Central memory CD4-positive, alpha-beta T cell (primary cell): ENCODE data around the gene SCGB2A2.

ENCODE experiments used
- DNase-seq: peaks from one replicate; pipeline ENCODE4 v3.0.0; 2022
- total RNA-seq, 3 experiments: gene quantifications; one replicate each; lab custom pipeline; 2026; lab: John Stamatoyannopoulos, UW

Gene SCGB2A2
- total RNA-seq, result 0 to 0.04 (median 0) reads per million in 3 experiments

DNA sequence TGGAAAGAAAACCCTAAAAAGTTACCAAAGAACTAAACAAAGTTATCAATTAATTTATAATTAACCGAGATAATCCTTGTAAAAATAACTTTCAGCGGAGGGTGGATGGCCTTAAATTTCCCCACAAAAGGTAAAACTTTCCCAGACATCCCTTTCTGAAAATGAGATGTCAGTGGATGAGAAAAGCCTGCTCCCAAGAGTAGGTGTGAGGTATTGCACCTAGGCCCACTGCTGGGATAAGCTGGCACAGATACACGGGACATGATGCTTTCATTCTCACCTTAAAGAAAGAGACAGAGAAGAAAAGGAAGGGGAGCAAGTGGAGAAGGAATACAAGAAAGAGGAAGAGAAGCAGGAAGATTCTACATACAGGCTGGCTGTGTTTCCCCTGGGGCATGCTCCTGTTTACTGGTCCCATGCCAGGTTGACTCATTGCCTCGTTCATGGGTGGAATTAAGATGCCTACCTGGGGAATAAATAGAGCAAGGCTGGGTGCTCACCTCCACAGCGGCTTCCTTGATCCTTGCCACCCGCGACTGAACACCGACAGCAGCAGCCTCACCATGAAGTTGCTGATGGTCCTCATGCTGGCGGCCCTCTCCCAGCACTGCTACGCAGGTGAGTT lies at the start of gene SCGB2A2:
TSS of gene SCGB2A2 (plus strand) at position 505 of the 625 bp plus-strand sequence. CDS start at position 564, 59 bp downstream.
- DNase-seq, result no peak

DNA sequence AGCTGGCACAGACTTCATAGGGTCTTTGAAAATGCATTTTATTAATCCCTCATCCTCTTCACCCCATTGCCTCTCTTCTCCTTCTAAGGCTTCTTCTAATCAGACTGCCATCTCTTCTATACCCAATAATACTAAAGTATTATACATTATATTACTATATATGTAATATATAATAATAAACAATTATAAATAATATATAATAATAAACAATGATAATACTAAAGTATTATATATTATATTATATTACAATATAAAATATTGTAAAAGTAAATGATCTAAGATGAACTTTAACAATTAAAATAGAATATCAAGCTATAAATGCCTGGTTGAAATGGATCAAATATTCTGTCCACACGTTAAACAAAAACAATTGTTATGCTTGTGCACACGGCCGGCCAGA lies 48.5 kb upstream of the SCGB2A2 start:
- DNase-seq, result no peak

DNA sequence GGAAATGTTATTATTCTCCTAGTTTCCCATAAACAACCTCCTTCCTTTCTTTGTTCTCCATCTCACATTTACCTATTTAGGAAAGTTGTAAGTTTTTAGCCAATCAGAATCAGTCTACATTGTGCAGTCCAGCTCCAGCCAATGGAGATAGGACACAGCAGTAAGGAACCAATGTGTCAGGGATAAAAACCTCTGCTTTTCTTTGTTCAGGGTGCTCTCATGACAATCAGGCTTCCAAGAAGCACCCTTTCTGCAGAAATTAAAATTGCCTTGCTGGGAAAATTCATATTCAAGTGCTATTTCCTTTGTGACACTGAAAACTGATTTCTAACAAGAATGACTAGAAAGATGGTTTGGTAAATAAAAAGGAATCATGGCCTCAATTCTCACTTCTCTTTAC lies 46.9 kb upstream of the SCGB2A2 start:
- no peak for DNase-seq

DNA sequence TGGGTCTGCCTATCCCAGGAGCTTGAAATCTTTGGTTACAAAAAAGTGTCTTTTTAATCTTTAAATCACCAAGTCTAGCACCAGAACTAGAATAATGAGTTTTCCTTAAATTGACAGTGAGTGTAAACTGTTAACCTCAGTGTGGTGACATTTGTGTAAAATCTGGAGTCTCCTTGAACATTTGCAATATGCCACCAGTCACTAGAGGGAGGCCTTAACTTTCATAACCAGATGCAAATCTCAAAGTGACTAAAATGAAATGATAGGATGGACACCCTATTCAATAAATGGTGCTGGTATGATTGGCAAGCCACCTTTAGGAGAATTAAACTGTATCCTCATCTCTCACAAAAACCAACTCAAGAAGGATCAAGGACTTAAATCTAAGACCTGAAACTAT lies 36.2 kb upstream of the SCGB2A2 start:
- DNase-seq, result no peak

DNA sequence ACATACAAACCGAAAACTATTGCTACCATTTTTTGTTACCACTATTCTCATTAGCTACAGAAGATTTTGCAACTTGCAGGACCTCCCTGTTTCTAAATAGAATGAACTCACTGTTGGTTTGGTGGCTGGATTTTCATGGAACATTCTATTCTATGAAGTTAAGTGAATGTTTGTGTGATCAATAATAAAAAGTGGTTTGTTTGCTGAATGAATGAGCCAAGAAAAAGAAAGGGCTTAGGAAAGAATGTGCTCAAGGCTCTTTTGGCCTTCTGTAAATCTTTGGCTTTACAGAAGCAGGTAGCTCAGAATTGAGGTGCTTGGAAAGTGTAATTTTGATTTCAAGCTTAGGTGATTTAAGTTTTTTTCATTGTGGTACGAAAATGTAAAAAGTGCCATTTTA lies 33.8 kb upstream of the SCGB2A2 start:
- DNase-seq, result no peak

DNA sequence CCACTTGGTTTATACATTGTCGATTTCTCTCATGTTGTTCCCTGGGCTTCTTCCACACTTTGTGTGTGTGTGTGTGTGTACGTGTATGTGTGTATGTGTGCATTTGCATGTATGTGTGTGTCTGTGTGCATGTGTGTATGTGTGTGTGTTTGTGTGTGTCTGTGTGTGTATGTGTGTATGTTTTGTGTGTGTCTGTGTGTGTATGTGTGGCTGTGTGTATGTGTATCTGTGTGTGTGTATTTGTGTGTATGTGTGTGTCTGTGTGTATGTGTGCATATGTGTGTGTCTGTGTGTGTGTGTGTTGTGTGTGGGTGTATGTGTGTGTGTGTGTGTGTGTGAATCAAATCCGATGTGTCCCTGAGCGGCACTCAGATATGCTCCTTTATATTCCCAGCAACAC lies 32.5 kb upstream of the SCGB2A2 start:
- no peak for DNase-seq

DNA sequence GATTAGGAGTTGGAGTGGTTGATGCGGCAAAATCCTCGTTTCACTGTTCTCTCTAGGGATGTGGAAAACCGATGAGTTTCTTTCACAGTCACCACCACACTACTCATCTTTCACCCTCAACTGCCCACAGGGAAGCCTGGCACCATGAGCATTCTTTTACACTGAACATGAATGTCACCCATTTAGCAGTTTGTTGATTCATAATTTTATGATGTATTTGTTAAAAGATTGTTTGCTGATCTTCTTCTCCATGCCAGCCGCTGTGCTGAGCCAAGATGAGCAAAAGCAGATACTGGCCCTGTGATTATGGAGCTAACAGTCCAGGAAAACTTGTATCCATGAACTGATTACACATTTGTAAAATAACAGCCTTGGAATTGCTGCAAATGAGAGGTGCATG lies 31.8 kb upstream of the SCGB2A2 start:
- no peak for DNase-seq

DNA sequence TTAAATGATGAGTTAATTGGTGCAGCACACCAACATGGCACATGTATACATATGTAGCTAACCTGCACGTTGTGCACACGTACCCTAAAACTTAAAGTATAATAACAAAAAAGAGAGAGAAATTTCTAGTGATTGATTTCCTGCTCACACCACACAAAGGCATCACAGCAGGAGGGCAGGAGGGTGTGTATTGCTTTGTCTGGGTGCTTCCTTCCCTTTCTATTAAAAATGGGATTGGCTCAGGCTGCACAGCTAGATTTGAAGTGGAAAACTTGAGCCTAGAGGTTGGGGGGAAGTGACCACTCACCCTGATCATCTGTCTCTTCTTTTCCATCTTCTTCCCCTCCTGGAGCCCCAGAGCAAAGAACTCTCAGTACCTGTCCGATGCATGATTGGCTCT lies 28.9 kb upstream of the SCGB2A2 start:
- no peak for DNase-seq

DNA sequence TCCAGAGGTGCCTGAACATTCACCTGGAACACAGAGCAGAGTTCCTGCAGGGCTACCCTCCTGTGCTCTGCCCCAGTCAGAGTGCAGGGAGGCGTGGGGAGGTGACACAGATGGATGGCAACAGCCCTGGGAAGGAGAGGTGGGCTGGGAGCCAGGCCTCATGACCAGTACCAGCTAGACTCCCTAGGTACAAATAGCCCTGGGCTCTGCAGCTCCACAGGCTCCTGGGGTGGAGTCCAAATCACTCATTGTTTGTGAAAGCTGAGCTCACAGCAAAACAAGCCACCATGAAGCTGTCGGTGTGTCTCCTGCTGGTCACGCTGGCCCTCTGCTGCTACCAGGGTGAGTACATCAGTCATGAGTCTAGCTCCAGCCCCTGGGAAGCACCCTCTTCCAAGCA lies 27.9 kb upstream of the SCGB2A2 start, which contains the start of gene SCGB1D2:
TSS of gene SCGB1D2 (plus strand) at position 219 of the 400 bp plus-strand sequence. CDS start at position 288, 69 bp downstream.
- no peak for DNase-seq

DNA sequence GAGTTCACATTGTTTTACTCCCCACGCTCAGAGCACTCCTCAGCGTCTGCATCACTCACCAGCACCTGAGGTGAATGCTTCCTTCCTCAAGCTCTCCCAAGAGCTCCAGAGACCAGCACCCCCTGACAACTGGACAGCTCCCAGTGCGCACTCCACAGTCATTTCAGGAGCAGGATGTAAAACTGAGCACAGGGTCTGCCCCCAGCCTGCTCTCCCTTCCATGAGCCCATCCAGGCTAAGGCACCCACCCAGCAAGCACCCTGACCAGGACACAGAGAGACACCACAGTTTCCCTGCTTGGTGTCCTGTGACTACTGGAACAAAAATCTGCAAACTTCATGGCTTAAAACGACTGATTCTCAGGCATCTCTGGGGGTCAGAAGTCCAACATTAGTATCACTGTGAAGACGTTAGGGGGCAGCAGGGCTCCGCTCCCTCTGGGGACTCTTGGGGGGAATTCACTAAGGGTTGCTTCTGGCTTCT lies 24.6 kb upstream of the SCGB2A2 start:
- no peak for DNase-seq

DNA sequence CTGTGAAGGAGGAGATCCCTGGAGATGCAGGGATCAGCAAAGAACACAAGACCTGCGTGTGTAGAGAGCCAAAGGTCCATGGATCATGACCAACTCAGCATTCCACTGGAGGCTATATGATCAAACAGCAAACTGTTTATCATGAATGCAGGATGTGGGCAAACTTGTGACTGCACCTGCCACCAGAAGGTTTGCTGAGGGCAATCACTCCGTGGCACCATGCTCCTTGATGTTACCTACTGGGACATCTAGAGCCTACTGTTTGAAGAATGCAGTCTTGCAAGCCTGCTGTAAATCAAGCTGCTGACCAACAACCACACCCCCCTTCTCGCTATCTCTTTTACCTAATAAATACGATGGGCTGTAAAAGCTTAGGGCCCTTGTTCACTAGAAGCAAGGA lies 18.3 kb upstream of the SCGB2A2 start:
- DNase-seq, result no peak

DNA sequence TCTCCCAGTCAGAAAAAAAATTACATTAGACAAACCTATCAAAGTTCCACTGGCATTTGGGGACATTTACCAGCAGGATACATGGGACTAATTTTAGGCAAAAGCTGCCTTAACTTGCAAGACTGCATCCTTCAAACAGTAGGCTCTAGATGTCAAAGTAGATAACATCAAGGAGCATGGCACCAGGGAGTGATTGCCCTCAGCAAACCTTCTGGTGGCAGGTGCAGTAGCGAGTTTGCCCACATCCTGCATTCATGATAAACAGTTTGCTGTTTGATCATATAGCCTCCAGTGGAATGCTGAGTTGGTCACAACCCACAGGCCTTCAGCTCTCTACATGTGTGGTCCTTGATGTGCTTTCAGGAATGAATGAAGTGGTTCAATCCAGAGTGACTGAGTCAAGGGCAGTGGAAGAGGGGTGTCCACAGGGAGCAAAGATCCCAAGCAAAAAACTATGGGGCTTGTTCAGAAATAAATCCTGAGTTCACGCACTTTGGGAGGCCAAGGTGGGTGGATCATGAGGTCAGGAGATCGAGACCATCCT lies 15.9 kb upstream of the SCGB2A2 start:
- DNase-seq, result no peak

DNA sequence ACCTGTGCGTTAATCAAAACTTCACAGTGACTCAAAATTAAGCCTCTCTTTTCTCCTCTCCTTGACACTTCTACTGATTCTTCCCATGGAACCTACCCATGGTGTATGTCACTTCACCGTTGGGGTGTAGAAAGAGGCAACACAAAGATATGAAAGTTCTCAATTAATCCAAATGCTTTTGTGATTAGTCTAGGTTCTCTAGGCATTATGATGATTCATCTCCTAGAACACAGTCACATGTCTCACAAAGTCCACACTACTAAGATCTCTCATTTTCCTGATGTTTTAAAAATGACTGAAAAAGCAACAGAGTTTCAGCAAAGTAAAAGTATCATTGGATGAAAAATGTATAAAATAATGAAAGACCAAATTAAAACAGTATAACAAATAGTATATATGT lies 13.7 kb upstream of the SCGB2A2 start:
- no peak for DNase-seq

DNA sequence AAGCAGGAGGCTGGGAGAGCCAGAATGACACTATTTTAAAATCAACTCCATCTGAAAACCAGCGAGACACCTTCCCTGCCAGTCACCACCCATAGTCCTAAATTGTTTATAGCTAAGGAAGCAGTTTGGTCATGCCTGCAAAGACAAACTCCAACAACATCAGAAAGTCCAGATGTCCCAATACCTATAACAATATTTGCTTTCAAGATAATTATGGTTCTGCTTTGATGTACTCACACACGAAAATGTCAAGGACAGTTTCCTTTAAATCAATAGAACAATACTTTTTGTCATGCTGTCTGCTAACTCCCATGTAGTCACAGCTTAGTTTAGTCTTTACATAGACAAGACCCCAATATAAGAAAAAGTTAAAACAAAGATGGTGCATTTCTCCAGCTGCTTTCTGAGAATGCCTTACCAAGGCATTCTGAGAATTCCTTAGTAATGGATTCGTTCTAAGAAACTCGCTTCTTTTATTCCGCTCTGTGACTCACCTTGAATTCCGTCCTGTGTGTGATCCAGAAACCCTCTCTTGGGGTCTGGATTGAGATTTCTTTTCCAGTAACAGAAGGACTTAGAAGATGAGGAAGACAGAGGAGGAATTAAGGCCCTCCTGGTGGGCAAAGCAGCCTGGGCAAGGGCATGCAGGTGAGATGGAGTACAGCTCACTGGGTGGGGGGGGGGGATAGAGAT lies 9.6 kb upstream of the SCGB2A2 start:
- DNase-seq, result no peak

DNA sequence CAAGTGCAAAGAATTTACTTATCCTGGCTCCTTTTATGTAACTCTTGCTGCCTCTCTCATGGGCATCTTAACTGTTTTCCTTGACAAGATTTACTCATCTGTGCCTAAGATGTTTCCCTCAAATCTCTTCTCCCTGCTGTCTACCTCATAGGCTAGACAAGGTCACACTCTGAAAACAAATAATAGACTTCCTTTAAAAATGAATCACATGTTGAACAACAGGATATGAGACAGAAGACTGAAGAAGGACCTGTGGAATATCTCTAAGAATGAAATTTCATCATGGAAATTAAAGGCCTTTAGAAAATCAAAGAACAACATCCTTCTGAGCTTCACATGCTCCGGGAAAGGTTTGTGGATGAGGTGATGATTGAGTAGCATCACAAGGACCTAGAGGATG lies 6.0 kb upstream of the SCGB2A2 start:
- no peak for DNase-seq

DNA sequence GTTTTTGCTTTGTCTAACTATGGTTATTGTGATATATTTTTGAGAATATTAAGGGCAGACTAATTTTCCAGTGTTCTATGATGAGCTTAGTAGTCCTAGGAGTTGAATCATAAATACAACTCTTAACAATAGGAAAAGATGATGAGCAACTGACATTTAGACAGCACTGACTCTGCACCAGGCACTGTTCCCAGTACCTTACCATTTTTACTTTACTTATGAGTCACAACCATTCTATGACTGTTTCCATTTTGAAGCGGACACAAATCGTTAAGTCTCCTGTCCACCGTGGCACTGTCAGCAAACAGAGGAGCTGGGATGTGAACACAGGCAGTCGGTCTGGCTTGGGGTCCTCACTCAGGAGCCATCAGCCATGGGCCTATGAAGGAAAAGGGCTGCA lies 3.4 kb upstream of the SCGB2A2 start:
- no peak for DNase-seq

DNA sequence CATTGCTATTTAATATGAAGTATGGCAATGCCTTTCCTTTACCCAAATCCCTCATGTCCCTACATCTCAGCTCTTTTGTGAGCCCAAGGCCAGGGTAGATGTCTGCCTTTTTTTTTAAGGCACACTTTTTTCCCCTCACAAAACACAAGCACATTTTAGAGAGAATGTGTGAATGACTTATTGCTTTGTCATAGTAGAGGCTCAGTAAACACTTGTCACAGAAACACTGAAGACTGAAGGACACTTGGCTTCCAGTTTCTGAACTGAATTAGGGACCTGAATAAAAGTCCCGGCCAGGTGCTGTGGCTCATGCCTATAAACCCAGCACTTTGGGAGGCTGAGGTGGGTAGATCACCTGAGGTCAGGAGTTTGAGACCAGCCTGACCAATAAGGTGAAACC lies 2.9 kb upstream of the SCGB2A2 start:
- DNase-seq, result no peak

DNA sequence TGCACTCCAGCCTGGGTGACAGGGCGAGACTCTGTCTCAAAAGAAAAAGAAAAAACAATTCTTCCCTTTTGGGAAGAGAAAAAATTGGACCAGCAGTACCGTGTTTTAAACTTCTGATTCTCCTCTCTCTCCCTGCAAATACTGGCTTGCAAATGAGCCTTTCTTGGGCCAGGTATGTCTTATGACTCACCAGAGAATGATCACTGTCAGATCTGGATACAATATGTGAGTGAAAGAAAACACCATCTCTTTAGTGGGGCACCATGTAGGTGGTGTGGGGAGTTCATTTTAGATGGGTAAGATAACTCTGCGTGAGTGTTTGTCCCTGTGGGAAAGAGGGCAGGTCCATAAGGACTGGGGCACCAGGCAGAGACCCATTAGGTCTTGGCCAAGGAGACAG lies 2.4 kb upstream of the SCGB2A2 start:
- DNase-seq, result no peak

DNA sequence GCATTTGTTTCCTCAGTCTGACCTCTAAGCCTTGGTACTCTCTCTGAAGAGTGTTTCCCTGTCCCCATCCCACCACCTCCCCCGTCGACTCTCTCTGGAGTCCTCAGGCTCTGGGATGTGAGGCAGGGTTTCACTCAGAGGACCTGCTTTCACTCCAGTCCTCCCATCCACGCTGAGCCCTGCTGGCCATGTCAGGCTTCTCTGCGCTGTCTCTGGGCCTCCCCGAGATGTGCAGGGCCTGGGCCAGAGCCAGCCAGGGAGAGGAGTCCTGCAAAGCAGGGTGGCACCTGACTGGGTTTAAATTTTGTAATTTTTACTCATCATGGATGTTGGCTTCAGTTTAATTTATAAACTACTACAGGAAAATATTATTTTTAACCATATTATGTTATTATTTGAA lies 3.3 kb downstream of the SCGB2A2 start:
- no peak for DNase-seq

DNA sequence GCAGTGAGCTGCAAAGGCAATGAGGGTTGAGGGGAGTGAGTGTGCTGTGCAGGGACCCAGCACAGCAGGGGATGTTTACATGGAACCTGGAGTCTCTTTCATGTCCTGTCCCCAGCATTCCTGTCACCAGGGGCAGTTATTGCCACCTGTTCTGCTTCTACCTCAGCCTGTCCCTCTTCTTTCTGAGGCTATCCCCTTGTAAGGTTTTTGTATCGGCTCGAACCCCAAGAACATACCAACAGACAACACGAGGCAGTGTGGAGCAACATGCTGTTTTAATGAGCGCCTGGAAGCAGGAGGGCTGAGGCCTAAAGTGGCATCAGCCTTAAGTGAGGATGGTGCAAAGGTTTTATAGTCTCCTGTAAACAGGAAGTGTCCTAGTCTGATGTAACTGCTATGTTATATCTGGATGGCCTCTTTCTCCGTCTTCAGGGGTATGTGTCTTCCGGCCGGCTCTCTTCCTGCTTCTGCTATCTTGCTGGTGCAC lies 3.9 kb downstream of the SCGB2A2 start:
- no peak for DNase-seq

DNA sequence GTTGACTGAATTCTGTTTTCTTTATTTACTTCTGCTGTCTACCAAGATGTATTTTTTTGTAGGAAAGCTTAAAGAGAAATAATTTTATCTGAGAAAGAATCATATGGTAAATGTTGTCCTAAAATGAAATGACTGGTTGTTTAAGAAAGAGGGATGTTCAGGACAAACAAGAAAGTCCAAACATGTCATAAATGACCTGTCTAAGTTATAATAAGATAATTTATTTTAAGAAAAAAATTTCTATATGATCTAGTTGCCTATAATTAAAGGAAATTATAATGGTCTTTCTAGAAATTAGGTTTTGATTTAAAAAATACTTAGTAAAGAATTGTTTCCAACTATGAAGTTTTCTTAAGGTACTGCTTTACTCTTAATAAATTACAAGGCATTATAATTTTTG lies 10.5 kb downstream of the SCGB2A2 start:
- no peak for DNase-seq

DNA sequence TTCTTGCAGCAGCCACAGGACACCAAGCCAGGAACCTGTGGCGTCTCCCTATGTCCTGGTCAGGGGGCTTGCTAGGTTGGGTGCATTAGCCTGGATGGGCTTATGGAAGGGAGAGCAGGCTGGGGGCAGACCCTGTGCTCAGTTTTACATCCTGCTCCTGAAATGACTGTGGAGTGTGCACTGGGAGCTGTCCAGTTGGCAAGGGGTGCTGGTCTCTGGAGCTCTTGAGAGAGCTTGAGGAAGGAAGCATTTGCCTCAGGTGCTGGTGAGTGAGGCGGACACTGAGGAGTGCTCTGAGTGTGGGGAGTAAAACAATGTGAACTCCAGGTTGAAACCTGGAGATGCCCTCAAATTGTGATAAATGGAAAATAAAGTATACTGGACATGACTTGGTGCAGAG lies 25.5 kb downstream of the SCGB2A2 start:
- DNase-seq, result no peak

DNA sequence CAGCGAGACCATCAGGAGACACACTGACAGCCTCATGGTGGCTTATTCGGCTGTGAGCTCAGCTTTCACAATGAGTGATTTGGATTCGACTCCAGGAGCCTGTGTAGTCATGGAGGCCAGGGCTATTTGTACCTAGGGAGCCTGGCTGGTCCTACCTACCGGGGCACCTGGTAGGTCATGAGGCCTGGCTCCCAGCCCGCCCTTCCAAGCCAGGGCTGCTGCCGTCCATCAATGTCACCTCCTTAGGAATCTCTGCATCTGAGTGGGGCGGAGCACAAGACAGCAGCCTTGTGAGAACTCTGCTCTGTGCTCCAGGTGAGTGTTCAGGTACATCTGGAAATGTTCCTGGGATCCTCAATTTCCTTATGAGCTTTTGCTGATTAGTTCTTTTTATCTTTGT lies 29.0 kb downstream of the SCGB2A2 start, which contains the start of gene SCGB1D4:
TSS of gene SCGB1D4 (minus strand) at position 101 of the 400 bp plus-strand sequence. CDS start at position 36, 65 bp downstream.
- no peak for DNase-seq

DNA sequence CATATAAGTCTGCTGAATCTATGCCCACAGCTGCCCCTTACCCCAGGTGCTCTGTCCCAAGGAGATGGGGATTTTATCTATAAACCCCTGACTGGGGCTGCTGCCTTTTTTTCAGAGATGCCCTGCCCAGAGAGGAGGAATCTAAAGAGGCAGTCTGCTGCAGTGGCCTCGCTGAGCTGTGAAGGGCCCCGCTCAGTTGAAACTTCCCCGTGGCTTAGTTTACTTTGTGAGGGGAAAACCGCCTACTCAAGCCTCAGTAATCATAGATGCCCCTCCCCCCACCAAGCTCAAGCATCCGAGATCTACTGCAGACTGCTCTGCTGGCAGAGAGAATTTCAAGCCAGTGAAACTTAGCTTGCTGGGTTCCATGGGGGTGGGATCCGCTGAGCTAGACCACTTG lies 36.3 kb downstream of the SCGB2A2 start:
- DNase-seq, result no peak
